Measurements from ENCODE around the gene ITPR3. TPM values are rescaled to one million over a fixed set of nuclear protein-coding genes. Genes with fewer than 3 reads are reported as not detected.
"Not testable (repeated sequence)": the region's sequence is repeated elsewhere in the genome, so short reads cannot be mapped to it uniquely, and the experiment has no call there.

Gene ITPR3
- polyA plus RNA-seq, 3 donors: 8.2 to 9.1 (median 8.2) TPM

DNA sequence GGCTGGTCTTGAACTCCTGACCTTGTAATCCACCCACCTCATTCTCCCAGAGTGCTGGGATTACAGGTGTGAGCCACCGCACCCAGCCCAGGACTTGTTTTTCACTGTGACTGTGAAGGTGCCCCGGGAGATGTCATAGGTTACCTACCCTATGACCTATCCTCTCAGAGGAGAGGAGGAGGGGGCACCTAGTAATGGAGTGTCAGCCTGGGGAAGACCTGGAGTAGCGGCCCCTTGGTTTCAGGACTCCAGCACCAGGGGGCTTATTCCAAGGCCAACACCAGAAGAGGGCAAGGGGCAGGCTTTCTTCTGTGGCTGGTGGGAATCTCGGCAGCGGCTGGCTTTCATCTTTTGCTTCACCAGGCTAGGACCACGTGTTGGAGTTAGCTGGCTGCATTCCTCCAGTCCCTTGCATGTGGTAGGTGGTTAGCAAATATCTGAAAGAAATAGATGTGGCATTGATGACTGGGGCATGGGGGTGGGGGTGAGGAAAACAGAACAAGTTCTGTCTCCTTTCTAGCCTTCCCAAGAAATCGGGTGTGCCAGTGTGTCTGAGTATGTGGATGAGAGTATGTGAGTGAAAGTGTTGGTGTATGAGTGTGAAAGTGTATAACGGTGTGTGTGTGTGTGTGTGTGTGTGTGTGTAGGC lies 7.9 kb upstream of the ITPR3 start:
- no peak for DNase-seq

DNA sequence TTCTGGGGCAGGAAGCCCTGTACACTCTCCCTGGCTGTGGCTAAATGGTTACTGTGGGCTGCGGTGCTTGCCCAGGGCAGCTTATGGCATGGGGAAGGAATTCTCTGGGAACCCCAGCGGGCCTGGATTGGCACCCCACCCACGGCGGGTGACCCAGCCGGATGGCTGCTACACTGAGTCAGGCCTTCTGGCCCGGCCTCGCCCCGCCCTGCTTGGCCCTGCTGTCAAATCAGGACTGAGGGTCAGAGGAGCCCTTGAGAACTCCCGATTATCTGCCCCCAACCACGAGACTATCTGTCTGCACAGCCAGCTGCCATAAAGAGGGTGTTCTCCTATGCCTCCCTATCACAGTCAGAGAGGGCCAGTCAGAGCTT lies 7.3 kb upstream of the ITPR3 start:
- DNase-seq: no peak

DNA sequence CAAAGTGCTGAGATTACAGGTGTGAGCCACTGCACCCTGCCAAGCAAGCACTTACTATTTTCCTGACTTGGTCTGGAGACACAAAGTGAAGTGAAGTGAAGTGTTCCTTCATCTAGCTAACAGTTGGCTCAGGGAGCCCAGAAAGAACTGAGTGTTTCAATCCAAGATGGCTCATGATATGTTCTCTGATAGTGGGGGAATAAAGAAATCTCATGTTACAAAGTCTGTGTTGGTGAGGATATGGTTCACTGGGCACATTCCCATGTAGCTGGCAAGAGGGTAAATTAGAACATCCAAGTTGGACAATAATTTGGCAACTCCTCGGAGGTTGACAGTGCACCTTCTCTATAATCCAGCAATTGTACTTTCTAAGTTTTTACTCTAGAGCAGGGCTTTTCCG lies 5.0 kb upstream of the ITPR3 start:
- DNase-seq: no peak

GRCh38 chr6:33616913-33617312 lies 4.2 kb upstream of the ITPR3 start:
- no peak for DNase-seq

DNA sequence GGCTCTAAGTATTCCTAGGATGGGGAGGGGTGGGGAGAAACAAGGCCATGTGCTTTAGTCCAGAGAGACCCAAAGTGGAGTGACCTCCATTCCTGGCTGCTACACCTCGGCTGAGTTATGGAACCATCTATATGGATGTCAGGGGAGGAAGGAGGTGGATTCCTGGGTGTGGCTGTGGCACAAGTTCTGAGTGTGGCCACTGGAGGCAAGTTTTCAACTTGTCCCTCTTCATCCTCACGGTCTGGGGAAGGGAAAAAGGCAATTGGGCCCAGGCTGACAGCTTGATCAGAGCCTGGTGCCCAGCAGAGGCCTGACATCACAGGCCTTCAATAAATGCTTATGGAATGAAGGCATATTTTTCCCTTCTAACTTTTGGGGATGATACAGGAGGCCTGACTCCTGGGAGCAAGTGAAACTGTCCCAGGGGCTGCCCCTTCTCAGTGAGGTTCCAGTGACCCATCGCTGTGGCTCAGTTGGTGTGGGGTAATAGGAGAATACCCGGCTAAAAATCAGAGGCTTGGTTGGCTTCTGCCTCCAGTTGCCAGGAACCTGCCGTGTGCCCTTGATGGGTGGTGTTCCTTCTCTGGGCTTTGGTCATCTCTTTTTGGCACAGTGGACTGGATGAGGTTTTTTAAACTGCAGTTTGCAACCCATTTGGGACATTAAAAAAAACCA lies 1.8 kb upstream of the ITPR3 start:
- DNase-seq: no peak

GRCh38 chr6:33620158-33620855 lies 815 bp upstream of the ITPR3 start:
- DNase-seq: no peak

DNA sequence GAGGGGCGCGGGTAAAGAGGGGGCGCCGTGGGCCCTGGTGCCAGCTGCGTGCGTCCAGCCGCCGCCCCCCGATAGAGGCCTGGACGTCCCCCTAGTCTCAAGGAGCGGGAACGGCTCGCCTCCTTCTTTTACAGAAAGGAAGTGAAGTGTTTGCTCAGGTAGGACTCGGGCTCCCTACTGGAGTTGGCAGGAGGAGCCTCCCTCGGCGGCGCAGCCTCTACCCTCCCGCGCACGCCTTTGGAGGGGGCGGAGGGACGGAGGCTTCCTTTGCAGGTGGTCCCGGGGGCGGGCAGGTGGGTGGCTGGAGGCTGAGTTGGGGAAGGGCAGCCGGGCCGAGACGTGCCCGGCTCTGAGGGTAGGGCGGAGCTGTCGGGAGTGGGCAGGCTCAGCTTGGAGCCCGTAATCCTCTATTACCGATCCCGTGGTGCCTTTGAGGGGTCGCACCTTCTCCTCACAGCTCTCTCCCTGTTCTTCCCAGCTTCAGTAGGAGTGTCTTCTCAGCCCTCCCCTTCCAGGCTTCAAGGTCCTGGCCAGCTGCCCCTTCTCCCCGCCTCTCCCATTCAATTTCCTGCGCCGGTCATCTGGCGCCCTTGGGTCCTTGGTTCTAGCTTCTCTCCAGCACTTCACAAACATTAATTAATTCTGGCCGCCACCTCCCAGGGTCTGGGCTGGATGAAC lies 728 bp downstream of the ITPR3 start:
- DNase-seq: no peak

GRCh38 chr6:33622456-33623431 lies 1.6 kb downstream of the ITPR3 start:
- no peak for DNase-seq

- no peak for DNase-seq
These were observed 2.8 kb downstream of the ITPR3 start for GRCh38 chr6:33623895-33624381.

GRCh38 chr6:33624856-33625255 lies 3.7 kb downstream of the ITPR3 start:
- no peak for DNase-seq

DNA sequence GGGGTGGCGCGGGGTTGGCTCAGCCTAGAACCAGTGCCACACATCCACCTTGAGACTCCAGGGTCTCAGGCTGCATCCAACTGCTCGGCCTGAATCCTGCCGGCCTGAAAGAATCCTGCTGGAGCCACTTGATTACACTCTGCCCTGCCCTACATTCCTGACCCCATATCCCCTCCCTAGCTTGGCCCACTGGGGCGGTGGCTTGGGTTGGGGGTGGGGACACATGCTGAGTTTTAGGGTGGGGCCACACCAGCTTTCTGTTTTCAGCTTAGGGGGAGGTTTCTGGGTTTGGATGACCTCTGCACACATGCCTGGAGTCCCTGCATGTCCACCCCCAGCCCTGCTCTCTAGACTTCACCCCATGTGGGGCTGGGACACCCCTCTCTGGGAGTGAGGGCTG lies 6.8 kb downstream of the ITPR3 start:
- no peak for DNase-seq

- DNase-seq: no peak
These were observed 7.4 kb downstream of the ITPR3 start for GRCh38 chr6:33628401-33628964.

GRCh38 chr6:33630014-33630413 lies 8.9 kb downstream of the ITPR3 start:
- DNase-seq: no peak

DNA sequence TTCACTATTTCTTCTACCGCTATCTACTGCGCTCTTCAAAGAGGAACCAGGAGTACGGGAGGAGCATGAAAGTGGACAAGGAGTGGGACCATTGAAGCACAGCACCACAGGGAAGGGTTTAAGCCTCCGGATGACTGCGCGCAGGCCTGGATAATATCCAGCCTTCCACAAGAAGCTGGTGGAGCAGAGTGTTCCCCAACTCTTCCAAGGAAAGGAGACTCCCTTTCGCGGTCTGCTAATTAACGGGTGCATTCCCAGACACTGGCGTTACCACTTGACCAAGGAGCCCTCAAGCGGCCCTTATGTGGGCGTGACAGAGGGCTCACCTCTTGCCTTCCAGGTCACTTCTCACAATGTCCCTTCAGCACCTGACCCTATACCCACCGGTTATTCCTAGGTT lies 10.4 kb downstream of the ITPR3 start:
- DNase-seq: not testable (repeated sequence)

DNA sequence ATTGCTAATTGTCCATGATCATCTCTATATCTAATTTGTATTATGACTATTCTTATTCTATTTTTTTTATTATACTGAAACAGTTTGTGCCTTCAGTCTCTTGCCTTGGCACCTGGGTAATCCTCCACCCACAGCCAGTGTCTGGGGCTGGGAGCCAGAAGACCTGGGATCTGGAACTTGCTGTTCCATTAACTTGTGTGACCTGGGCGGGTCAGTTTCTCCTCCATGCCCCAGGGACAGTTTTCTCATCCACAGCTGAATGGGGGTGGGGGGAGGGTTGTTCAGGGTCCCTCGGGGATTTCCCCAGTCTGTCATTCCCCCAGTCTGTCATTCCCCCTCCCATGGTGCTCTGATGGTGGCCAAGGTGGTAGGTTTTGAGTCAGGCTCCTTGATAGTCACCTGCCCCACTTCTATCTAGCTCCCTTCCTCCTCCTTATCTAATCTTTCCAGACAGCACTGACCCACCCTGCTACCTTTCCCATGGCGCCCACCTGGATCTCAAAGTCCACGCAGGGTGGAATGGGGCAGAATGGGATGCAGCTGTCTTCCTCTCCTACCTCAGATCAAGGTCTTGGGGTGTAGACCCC lies 10.9 kb downstream of the ITPR3 start:
- DNase-seq: no peak

DNA sequence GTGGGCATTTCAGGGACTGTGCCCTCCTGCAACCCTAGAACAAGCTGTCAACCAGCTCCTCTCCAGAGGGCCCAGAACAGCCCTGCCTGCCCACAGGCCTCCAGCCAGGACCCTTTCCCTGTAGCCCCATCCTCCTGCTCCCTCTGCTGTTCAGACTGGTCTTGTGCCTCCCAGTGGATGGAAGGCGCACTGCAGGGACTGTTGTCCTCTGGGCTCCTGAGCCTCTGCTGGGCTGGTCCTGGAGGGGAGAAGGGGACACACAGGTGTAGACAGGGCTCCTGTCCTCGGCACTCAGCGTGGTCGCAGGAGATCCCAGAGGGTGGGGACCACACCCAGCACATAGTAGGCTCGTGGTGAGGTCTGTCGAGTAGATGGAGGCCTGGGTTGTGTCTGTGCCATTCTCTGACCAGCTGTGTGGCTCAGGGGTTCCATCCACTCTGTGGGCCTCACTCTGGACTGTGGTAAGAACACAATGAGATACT lies 11.5 kb downstream of the ITPR3 start:
- no peak for DNase-seq

- no peak for DNase-seq
These were observed 12.0 kb downstream of the ITPR3 start for GRCh38 chr6:33633084-33633461.

DNA sequence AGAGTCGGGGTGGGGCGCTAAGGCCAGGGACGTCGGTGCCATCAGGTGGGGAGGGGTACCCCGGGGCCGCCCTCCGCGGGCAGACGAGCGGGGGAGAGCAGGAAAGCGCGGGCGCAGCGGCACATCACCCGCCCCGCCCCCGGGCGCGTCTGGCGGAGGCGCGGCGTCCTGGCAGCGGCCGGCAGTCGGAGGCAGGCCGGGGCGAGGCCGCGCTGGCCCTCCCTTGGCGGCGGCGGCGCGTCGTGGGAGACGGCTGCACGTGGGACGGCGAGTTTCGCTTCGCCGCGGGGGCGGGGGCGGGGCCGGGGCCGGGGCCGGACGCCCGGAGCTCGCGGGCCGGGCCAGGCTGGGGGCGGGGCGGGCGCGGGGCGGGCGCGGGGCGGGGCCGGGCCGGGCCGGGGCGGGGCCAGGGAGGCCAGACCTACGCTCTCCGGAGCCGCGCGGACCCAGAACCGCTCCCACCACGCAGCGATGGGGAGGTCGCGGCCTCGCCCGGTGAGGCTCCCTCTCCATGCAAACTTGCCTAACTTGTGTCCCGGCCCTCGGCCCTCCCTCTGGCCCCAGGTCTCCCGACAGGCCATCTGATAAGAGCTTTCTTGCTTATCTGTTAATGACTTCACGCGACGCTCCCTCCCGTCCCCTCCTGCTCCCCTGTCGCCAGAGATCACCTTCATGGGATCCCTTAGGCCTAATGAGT lies 12.5 kb downstream of the ITPR3 start:
- no peak for DNase-seq

DNA sequence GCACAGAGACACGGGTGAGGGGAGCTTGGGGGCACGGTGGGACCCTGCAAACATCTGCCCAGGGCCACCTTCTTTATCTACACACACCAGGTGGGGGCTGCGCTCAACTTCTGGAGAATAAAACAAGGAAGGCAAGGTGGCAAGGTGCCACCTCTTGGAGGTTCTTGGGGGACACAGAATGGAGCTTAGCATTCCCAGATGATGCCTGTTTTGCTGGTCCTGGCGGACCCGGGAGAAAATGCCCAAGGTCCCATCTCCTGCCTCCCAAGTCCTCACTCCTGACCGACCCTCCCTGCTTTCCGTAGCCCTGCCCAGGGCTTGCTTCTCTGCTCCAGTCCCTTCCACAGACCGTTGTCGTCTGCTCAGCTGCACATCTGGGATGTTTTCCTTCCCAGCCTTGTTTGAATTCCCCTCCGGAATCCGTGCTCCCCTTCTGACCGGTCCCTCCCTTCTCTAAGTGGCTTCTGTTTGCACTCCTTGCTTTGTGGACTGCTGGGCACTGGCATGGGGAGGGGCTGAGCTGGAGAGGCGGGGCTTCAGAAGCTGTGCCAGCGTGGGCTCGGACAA lies 13.1 kb downstream of the ITPR3 start:
- no peak for DNase-seq

- DNase-seq: no peak
These were observed 13.8 kb downstream of the ITPR3 start for GRCh38 chr6:33634946-33635345.

Measured in renal pelvis (tissue), 4 donors.